Measurements from ENCODE around the gene SPC24. TPM values are rescaled to one million over a fixed set of nuclear protein-coding genes. Genes with fewer than 3 reads are reported as not detected.
"Not testable (repeated sequence)": the region's sequence is repeated elsewhere in the genome, so short reads cannot be mapped to it uniquely, and the experiment has no call there.

Gene SPC24
- total RNA-seq, 1 experiment from 2014 or later = 59.2 TPM

DNA sequence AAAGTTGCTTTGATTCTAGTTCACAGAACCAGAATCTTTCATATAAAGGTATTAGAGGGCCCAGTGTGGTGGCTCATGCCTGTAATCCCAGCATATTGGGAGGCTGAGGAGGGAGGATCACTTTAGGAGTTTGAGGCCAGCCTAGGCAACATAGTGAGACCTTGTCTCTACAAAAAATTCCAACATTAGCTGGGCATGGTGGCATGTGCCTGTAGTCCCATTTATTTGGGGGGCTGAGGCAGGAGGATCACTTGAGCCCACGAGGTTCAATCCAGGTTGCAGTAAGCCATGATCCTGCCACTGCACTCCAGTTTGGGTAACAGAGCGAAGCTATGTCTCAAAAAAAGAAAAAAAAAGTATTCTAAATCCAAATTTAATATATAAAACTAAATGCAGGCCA is 57.3 kb downstream of the SPC24 start:
- intact Hi-C loops (cut with micrococcal nuclease; ENCODE audit: unreplicated experiment) = no loop called here
- ChIA-PET POLR2A (ENCODE audit: unreplicated experiment) (no interaction called here), CTCF (no interaction called here)
- no peaks in the 10 kb centered on the region for H3K9me2 ChIP-seq (ENCODE audit: insufficient read depth)
- no peaks in the 10 kb centered on the region for H3K27me3 ChIP-seq (ENCODE audit: insufficient read depth, low read depth)
- H3K4me2 ChIP-seq = no peak overlapping the region
- H3K9me3 ChIP-seq (ENCODE audit: insufficient read depth, low read depth) = no peaks in the 10 kb centered on the region
- no peak for TF ChIP-seq EZH2 (IDR thresholded peaks at IDR 0.05; ENCODE audit: low read depth)
- TF ChIP-seq, protein P1, sequence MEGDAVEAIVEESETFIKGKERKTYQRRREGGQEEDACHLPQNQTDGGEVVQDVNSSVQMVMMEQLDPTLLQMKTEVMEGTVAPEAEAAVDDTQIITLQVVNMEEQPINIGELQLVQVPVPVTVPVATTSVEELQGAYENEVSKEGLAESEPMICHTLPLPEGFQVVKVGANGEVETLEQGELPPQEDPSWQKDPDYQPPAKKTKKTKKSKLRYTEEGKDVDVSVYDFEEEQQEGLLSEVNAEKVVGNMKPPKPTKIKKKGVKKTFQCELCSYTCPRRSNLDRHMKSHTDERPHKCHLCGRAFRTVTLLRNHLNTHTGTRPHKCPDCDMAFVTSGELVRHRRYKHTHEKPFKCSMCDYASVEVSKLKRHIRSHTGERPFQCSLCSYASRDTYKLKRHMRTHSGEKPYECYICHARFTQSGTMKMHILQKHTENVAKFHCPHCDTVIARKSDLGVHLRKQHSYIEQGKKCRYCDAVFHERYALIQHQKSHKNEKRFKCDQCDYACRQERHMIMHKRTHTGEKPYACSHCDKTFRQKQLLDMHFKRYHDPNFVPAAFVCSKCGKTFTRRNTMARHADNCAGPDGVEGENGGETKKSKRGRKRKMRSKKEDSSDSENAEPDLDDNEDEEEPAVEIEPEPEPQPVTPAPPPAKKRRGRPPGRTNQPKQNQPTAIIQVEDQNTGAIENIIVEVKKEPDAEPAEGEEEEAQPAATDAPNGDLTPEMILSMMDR (conservative IDR thresholded peaks at IDR 0.05) = no peak
- peaks cover 36% of the 10 kb centered on the region for H3K4me1 ChIP-seq (replicated peaks; ENCODE audit: insufficient read depth)
- H4K20me1 ChIP-seq (ENCODE audit: insufficient read depth) = peaks cover 83% of the 10 kb centered on the region
- peaks cover 76% of the 10 kb centered on the region for H3K36me3 ChIP-seq (ENCODE audit: low read depth)
- H3K4me3 ChIP-seq = no peak overlapping the region
- H3K79me2 ChIP-seq (ENCODE audit: low read depth) = peaks cover 92% of the 10 kb centered on the region
- H2AFZ ChIP-seq = no peak overlapping the region
- BruUV-seq (replicated peaks) = no TSS peak
- no peak for DNase-seq
- peak overlapping the region; percentile 40 for H3K27ac ChIP-seq
- H3F3A ChIP-seq (ENCODE audit: insufficient read depth, low read depth) = peaks cover 94% of the 10 kb centered on the region

DNA sequence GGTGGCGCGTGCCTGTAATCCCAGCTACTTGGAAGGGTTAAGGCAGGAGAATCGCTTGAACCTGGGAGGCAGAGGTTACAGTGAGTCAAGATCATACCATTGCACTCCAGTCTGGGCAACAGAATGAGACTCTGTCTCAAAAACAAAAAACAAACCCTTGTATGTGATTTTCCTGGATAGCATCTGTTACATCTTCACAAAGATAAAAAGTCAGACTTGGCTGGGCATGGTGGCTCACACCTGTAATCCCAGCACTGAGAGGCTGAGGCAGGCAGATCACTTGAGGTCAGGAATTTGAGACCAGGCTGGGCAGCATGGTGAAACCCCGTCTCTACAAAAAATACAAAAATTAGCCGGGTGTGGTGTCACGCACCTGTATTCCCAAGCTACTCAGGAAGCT is 58.2 kb downstream of the SPC24 start:
- Histone ChIP-seq H3K79me2 (ENCODE audit: low read depth) (peaks cover 92% of the 10 kb centered on the region), H3F3A (ENCODE audit: insufficient read depth, low read depth) (peaks cover 94% of the 10 kb centered on the region), H4K20me1 (ENCODE audit: insufficient read depth) (peaks cover 79% of the 10 kb centered on the region), H3K36me3 (ENCODE audit: low read depth) (peaks cover 72% of the 10 kb centered on the region), H3K27ac (peak overlapping the region; percentile 2; the same call in 1 of the 2 replicates), H3K4me1 (replicated peaks; ENCODE audit: insufficient read depth) (peaks cover 45% of the 10 kb centered on the region)
- POLR2A ChIA-PET (ENCODE audit: unreplicated experiment); intact Hi-C loops (cut with micrococcal nuclease; ENCODE audit: unreplicated experiment); H3K9me2 ChIP-seq (ENCODE audit: insufficient read depth); DNase-seq; H2AFZ ChIP-seq; H3K9me3 ChIP-seq (ENCODE audit: insufficient read depth, low read depth); H3K27me3 ChIP-seq (ENCODE audit: insufficient read depth, low read depth); BruUV-seq (replicated peaks); H3K4me3 ChIP-seq; H3K4me2 ChIP-seq: not testable (repeated sequence)
- CTCF ChIA-PET = interaction anchor here (0.6 kb wide), 1 partner anchor 161 kb away, joined by 5 read pairs; no protein-coding TSS in a partner anchor

DNA sequence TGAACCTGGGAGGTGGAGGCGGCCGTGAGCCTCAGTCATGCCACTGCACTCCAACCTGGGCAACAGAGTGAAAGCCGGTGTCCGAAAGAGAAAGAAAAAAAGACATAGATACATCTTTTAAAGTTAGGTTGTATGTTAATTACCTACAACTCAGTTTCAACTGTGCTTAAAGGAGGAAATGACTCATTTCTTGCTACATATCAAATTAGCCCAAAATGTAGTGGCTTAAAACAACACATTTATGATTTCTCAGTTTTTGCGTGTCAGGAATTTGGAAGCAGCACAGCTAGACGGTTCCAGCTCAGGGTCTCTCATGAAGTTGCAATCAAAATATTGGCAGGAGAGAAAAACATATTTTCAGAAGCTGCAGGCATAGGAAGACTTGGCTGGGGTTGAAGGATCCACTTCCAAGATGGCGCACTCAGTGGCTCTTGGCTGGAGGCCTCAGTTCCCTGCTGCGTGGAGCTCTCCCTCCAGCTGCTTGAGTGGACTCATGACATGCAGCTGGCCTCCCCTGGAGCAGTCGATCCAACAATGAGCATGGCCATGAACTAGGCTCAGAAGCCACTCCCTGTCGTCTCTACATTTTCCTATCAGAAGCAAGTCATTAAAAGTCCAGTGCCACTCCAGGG is 59.3 kb downstream of the SPC24 start:
- peak overlapping the region; percentile 98 for H3K27ac ChIP-seq
- TF ChIP-seq EZH2 (IDR thresholded peaks at IDR 0.05; ENCODE audit: low read depth) = no peak
- TF ChIP-seq, protein P1 (conservative IDR thresholded peaks at IDR 0.05) = no peak
- peaks cover 55% of the 10 kb centered on the region for H3K4me1 ChIP-seq (replicated peaks; ENCODE audit: insufficient read depth)
- DNase-seq = peak in 1 of 2 experiments; percentile 58
- H3K9me3 ChIP-seq (ENCODE audit: insufficient read depth, low read depth) = no peaks in the 10 kb centered on the region
- peaks cover 93% of the 10 kb centered on the region for H3F3A ChIP-seq (ENCODE audit: insufficient read depth, low read depth)
- no peaks in the 10 kb centered on the region for H3K27me3 ChIP-seq (ENCODE audit: insufficient read depth, low read depth)
- BruUV-seq (replicated peaks) = no TSS peak
- no peak overlapping the region; the same call in 1 of the 2 replicates for H3K4me3 ChIP-seq
- H3K4me2 ChIP-seq = peak overlapping the region; percentile 24
- H2AFZ ChIP-seq = no peak overlapping the region
- peaks cover 90% of the 10 kb centered on the region for H3K79me2 ChIP-seq (ENCODE audit: low read depth)
- H3K36me3 ChIP-seq (ENCODE audit: low read depth) = peaks cover 70% of the 10 kb centered on the region
- no peaks in the 10 kb centered on the region for H3K9me2 ChIP-seq (ENCODE audit: insufficient read depth)
- intact Hi-C loops (cut with micrococcal nuclease; ENCODE audit: unreplicated experiment) = no loop called here
- POLR2A ChIA-PET (ENCODE audit: unreplicated experiment) = interaction anchor here (1.5 kb wide), 1 partner anchor 11 kb away, joined by 14 read pairs; no protein-coding TSS in a partner anchor
- CTCF ChIA-PET = interaction anchor here (0.5 kb wide), 1 partner anchor 21 kb away, joined by 4 read pairs; no protein-coding TSS in a partner anchor
- H4K20me1 ChIP-seq (ENCODE audit: insufficient read depth) = peaks cover 71% of the 10 kb centered on the region

Small RNA genes lying within 50 kb of the gene (microRNA-seq; reads per million reads assigned to microRNA genes)
- 4.0 reads per million for gene MIR6886 (ENCODE audit: borderline number of aligned reads, borderline replicate concordance)

Other genes with a start within 250 kb of the SPC24 start
- gene YIPF2, start 227.1 kb downstream of the SPC24 start, total RNA-seq (2021) = 60.2 and 79.8 TPM in 2 replicates
- 22.4 and 26.2 TPM in 2 replicates for gene TIMM29, start 227.0 kb downstream of the SPC24 start, total RNA-seq (2021)
- 128 and 136 TPM in 2 replicates for gene SMARCA4, start 194.8 kb downstream of the SPC24 start, total RNA-seq (2021)
- gene LDLR, start 66.3 kb downstream of the SPC24 start, total RNA-seq (2021) = 160 and 182 TPM in 2 replicates
- gene KANK2, start 41.8 kb upstream of the SPC24 start, total RNA-seq (2021) = 32.9 and 39.4 TPM in 2 replicates
- not detected in 2 replicates for gene ANGPTL8, start 83.8 kb upstream of the SPC24 start, total RNA-seq (2021)
- gene DOCK6, start 106.7 kb upstream of the SPC24 start, total RNA-seq (2021) = 32.5 and 68.9 TPM in 2 replicates
- not detected in 2 replicates for gene TSPAN16, start 140.4 kb upstream of the SPC24 start, total RNA-seq (2021)
- gene RAB3D, start 183.9 kb upstream of the SPC24 start, total RNA-seq (2021) = 35.0 and 36.5 TPM in 2 replicates
- gene TMEM205, start 190.5 kb upstream of the SPC24 start, total RNA-seq (2021) = 80.3 and 90.6 TPM in 2 replicates
- gene CCDC159, start 190.7 kb upstream of the SPC24 start, total RNA-seq (2021) = 9.4 and 13.7 TPM in 2 replicates
- gene PLPPR2, start 199.7 kb upstream of the SPC24 start, total RNA-seq (2021) = 25.2 and 30.4 TPM in 2 replicates
- 4.6 and 4.8 TPM in 2 replicates for gene SWSAP1, start 218.9 kb upstream of the SPC24 start, total RNA-seq (2021)
- gene EPOR, start 228.5 kb upstream of the SPC24 start, total RNA-seq (2021) = 7.3 and 10.0 TPM in 2 replicates

Measured in PC-9 (cell line).